ENCODE measurements around the gene OAF. TPM values are rescaled to one million over a fixed set of nuclear protein-coding genes. Genes with fewer than 3 reads are reported as not detected.
A peak's percentile ranks its signal among the peaks of the same experiment; 100 is the strongest.

Gene OAF
- 1 to 10 TPM; 3.1 to 3.2 TPM for total RNA-seq
- 3.3 TPM for polyA plus RNA-seq (2013, experiment 1 of 2)
- 4.7 TPM for polyA plus RNA-seq (2013, experiment 2 of 2)
- 0.20 to 7.7 (median 1.7) reads per million in 172 experiments for total RNA-seq

GRCh38 chr11:120210626-120211521 lies at the start of gene OAF:
Gene OAF (plus strand): TSS chr11:120211032. CDS start chr11:120211280, 248 bp downstream.
- H3K27ac Mint-ChIP-seq = peak within 1 kb of the TSS; percentile 61
- intact Hi-C loops (cut with DNase I, micrococcal nuclease) = loop anchor here in 1 of 2 experiments (2.0 kb wide), 1 partner anchor 482 kb away; the partner anchor contains the start of gene NECTIN1

DNA sequence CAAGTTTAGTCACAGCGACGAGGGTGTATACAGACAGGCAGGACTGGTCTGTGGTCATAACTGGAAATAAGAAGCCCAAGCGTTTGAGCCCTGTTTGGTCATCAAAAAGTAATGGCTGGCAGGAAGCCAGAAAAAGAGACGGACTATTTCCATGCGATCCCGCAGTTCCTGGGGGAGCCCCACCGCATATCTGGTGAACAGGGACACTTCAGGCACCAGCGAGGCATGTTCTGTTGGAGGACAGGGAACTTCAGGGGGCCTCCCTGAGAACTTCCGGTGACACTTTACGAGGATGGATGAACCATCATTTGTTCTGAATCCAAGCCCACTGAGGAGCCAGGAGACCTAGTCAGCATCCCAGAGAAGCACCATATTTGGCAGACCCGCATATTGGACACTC lies 43.2 kb upstream of the OAF start:
- peaks cover 10% of the 10 kb centered on the region for H3K4me1 Mint-ChIP-seq (ENCODE audit: low read depth)
- ChIA-PET POLR2A (no interaction called here), CTCF (interaction anchor here (1.3 kb wide), 1 partner anchor 11 kb away, joined by 3 read pairs; no protein-coding TSS in a partner anchor)
- H3K36me3 Mint-ChIP-seq (ENCODE audit: low read depth) = no peaks in the 10 kb centered on the region
- H3K27ac ChIP-seq (ENCODE audit: low read depth in 1 of 2, low read length in 2 of 2) = no peak overlapping the region
- no peak overlapping the region for H3K27ac Mint-ChIP-seq
- DNase-seq (no peak), ATAC-seq (ENCODE audit: poor library complexity) (no peak)
- H3K27me3 Mint-ChIP-seq = peaks cover 85% of the 10 kb centered on the region
- TF ChIP-seq, protein P1, sequence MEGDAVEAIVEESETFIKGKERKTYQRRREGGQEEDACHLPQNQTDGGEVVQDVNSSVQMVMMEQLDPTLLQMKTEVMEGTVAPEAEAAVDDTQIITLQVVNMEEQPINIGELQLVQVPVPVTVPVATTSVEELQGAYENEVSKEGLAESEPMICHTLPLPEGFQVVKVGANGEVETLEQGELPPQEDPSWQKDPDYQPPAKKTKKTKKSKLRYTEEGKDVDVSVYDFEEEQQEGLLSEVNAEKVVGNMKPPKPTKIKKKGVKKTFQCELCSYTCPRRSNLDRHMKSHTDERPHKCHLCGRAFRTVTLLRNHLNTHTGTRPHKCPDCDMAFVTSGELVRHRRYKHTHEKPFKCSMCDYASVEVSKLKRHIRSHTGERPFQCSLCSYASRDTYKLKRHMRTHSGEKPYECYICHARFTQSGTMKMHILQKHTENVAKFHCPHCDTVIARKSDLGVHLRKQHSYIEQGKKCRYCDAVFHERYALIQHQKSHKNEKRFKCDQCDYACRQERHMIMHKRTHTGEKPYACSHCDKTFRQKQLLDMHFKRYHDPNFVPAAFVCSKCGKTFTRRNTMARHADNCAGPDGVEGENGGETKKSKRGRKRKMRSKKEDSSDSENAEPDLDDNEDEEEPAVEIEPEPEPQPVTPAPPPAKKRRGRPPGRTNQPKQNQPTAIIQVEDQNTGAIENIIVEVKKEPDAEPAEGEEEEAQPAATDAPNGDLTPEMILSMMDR (IDR thresholded peaks at IDR 0.05) = no peak
- intact Hi-C loops (cut with DNase I, micrococcal nuclease) = no loop called here
- H3K36me3 ChIP-seq (ENCODE audit: insufficient read depth, low read length) = no peaks in the 10 kb centered on the region
- H3K9me3 Mint-ChIP-seq = peaks cover 4% of the 10 kb centered on the region
- H3K4me3 ChIP-seq (ENCODE audit: low read length) = no peak overlapping the region
- peaks cover 36 to 64% of the 10 kb centered on the region in 2 experiments for H3K27me3 ChIP-seq (ENCODE audit: control insufficient read depth in 1 of 2, insufficient read depth in 2 of 2, low read length in 2 of 2)
- peaks cover 6 to 18% of the 10 kb centered on the region in 2 experiments for H3K9me3 ChIP-seq (ENCODE audit: control insufficient read depth in 1 of 2, insufficient read depth in 1 of 2, low read length in 2 of 2)
- H3K4me3 Mint-ChIP-seq = no peak overlapping the region
- peaks cover 22% of the 10 kb centered on the region for H3K4me1 ChIP-seq (ENCODE audit: insufficient read depth, low read length)

More at GRCh38 chr11:120210626-120211521, at the start of gene OAF:
- POLR2A ChIA-PET = interaction anchor here (0.9 kb wide), 1 partner anchor 12 kb away, joined by 3 read pairs; no protein-coding TSS in a partner anchor
- no peaks in the 10 kb centered on the region for H3K9me3 ChIP-seq (ENCODE audit: control insufficient read depth in 1 of 2, insufficient read depth in 1 of 2, low read length in 2 of 2)
- no peaks in the 10 kb centered on the region for H3K9me3 Mint-ChIP-seq
- ATAC-seq (ENCODE audit: poor library complexity) = peak; percentile 88
- no peak within 1 kb of the TSS for H3K27ac ChIP-seq (ENCODE audit: low read depth in 1 of 2, low read length in 2 of 2)
- peaks cover 31% of the 10 kb centered on the region for H3K27me3 Mint-ChIP-seq
- TF ChIP-seq, protein P1 (IDR thresholded peaks at IDR 0.05) = no peak
- peak within 1 kb of the TSS; percentile 99 for H3K4me3 Mint-ChIP-seq
- H3K36me3 Mint-ChIP-seq (ENCODE audit: low read depth) = peaks cover 9% of the 10 kb centered on the region
- no peaks in the 10 kb centered on the region for H3K36me3 ChIP-seq (ENCODE audit: insufficient read depth, low read length)
- DNase-seq = peak; percentile 16 to 79 (median 46)
- CTCF ChIA-PET = interaction anchor here (1.1 kb wide), 1 partner anchor 13 kb away, joined by 3 read pairs; no protein-coding TSS in a partner anchor
- H3K4me1 ChIP-seq (ENCODE audit: insufficient read depth, low read length) = peaks cover 23% of the 10 kb centered on the region
- H3K27me3 ChIP-seq (ENCODE audit: control insufficient read depth in 1 of 2, insufficient read depth in 2 of 2, low read length in 2 of 2) = peaks cover 7% of the 10 kb centered on the region in 2 experiments
- peak within 1 kb of the TSS; percentile 63 for H3K4me3 ChIP-seq (ENCODE audit: low read length)
- peaks cover 25% of the 10 kb centered on the region for H3K4me1 Mint-ChIP-seq (ENCODE audit: low read depth)

DNA sequence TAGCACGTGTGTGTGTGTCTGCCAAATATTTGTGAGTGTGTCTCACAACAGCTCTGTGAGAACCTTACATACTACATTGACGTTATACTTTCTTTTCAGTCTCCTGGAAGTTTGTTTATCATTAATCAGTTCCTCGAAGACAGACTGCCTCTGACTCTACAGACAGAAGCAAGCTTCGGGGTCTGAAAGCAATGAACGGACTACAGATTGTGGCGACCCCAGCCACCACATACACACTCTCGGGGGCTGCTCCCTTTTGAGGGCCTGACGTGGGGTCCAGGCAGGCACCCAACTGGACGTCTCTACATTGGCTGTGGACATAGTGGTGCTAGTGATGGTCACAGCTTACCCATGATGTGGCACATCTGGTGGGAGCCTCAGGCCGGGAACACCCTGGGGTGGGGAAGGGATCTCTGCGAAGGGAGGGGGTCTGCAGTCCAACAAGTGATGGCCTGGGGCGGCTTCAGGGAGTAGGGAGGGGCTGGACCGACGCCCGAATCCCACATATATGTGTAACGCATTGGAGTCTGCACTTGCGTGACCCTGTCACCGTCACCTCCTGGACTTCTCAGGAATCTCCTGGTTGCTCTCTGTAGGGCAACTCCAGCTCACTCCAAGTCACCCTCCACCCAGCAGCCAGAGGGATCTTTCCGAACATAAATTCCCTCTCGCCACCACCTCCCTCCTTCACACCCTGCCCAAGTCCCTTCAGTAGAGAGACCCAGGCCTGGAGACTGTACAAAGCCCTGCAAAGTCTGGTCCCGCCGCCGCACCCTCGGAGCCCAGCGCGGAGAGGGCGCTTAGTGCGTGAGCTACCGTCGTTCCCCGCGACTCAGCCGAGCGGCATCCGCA lies 42.5 kb upstream of the OAF start:
- ATAC-seq (ENCODE audit: poor library complexity) (no peak), DNase-seq (peak in 1 of 14 experiments; percentile 14)
- ChIA-PET POLR2A (no interaction called here), CTCF (interaction anchor here (1.3 kb wide), 1 partner anchor 11 kb away, joined by 3 read pairs; no protein-coding TSS in a partner anchor)
- H3K36me3 Mint-ChIP-seq (ENCODE audit: low read depth) = no peaks in the 10 kb centered on the region
- Histone ChIP-seq H3K36me3 (ENCODE audit: insufficient read depth, low read length) (no peaks in the 10 kb centered on the region), H3K4me1 (ENCODE audit: insufficient read depth, low read length) (peaks cover 22% of the 10 kb centered on the region), H3K9me3 (ENCODE audit: control insufficient read depth in 1 of 2, insufficient read depth in 1 of 2, low read length in 2 of 2) (peaks cover 6 to 18% of the 10 kb centered on the region in 2 experiments), H3K27ac (ENCODE audit: low read depth in 1 of 2, low read length in 2 of 2) (no peak overlapping the region), H3K27me3 (ENCODE audit: control insufficient read depth in 1 of 2, insufficient read depth in 2 of 2, low read length in 2 of 2) (peaks cover 37 to 69% of the 10 kb centered on the region in 2 experiments), H3K4me3 (ENCODE audit: low read length) (peak overlapping the region; percentile 45)
- TF ChIP-seq, protein P1 (IDR thresholded peaks at IDR 0.05) = no peak
- H3K27ac Mint-ChIP-seq = no peak overlapping the region
- H3K9me3 Mint-ChIP-seq = peaks cover 4% of the 10 kb centered on the region
- peak overlapping the region; percentile 58 for H3K4me3 Mint-ChIP-seq
- intact Hi-C loops (cut with DNase I, micrococcal nuclease) = no loop called here
- H3K27me3 Mint-ChIP-seq = peaks cover 87% of the 10 kb centered on the region
- peaks cover 10% of the 10 kb centered on the region for H3K4me1 Mint-ChIP-seq (ENCODE audit: low read depth)
